GM10266 (cell line): Measurements from ENCODE around the gene AMH.

ENCODE experiments used
- DNase-seq: peaks from one replicate; pipeline ENCODE4 v3.0.0; 2012; ENCODE audit errors: extremely low spot score
- CTCF ChIP-seq: IDR thresholded peaks from 2 replicates; pipeline ENCODE4 v1.5.1; 2012; ENCODE audit warnings: mild to moderate bottlenecking, low read depth; ENCODE audit not compliant: control insufficient read depth, insufficient read depth; ENCODE audit errors: missing control alignments

Gene AMH

GRCh38 chr19:2237869-2238153, 11.3 kb upstream of the AMH start:
- no peak for DNase-seq
- no peak for TF ChIP-seq CTCF

DNA sequence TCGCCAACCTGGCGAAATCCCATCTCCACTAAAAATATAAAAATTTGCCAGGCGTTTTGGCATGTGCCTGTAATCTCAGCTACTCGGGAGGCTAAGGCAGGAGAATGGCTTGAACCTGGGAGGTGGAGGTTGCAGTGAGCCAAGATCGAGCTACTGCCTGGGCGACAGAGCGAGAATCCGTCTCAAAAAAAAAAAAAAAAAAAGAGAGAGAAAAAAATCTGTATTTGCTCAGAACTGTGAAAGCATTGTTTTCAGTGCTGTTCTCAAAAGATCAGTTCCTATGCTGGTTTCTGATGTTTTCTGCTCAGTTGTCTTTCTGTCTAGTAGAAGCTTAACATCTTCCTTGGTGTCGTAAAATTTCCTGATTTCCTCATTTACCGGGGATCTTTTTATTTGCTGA, 9.9 kb upstream of the AMH start:
- no peak for TF ChIP-seq CTCF
- DNase-seq: no peak

DNA sequence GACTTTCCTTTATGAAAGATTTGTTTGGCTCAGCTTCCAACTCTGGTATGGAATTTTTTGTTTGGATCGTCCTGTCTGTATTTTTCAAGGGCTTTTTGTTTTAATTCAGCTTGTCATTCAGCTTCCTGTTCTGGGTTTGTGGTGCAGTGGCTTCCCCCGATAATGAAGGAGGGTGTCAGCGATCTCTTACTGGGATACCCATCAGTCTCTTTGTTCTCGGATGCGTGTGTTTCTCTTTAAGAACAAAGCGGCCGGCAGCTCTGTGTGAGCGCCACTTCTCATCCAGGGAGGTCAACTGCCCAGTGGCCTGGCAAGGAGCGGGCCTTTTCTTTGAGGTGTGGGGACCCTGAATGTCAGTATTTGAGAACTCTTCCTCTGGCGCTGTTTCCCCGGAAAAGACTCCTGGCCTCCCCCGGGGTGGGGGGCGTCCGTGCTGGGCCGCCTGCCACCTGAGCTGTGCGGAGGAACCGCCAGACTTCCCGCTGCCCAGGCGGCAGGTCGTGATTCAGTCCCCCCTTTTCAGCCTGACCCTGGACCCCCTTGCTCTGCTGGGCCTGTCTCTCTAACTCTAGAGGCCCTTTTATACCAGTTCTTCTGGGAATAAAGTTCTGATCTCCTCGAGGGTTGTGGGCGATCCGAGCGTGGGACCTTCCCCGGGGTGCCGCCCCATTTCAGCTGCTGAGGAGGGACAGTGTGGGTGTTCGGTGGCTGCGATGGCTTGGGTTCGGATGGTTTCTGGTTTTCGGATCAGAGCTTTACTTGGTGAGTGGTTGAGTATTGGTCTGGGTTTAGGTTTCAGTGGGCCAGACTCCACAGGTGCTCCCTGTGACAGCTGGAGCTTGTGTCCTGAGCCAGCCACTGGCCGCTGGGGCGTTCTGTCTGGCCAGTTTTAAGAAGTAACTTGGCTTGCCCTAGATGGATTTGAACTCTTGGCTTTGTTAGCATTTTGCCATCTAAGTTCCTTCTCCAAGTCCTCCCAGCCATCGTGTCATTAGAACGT, 9.1 kb upstream of the AMH start:
- no peak for DNase-seq
- no peak for TF ChIP-seq CTCF

DNA sequence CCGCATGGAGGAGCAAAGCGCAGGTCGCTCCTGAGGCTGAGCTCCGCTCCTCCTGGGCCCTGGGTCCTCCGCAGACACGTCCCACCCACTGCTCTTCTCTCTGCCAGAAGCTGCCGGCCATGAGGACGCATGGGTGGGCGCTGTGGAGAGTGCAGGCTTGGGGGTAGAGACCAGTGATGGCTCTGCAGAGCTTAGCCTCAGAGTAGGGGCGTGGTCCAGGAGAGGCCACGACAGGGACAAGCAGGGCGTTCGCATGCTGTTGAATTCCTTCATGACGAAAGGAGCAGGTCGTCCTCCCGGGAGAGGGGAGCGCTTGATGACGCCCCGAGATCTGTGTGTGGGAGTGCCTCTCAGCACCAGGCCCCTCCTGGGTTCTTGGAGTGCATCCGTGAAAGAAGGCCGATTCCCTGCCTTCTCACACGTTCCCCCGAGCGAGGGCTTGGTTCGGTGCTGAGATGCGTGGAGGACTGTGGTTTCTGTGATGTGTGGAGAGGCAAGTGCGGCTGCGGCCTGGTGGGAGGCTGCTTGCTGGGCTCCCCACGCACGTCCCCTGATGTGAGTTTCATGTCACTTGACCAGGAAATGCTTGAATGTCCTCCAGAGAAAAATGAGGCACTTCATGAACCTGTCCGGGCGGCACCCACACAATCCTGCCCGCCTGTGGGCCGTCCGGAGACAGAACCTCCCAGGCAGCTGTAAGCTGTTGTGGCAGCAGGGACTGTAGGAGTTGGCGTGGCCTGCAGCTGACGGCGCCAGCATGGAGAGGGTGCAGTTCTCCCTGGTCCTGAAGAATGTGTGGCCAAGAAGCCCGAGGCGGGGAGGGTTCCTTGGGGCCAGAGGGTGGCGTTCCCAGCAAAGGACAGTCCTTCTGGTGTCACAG, 8.0 kb upstream of the AMH start:
- DNase-seq: no peak

GRCh38 chr19:2242092-2242537, 7.0 kb upstream of the AMH start:
- no peak for TF ChIP-seq CTCF
- DNase-seq: no peak

More for the DNA sequence above, 8.0 kb upstream of the AMH start:
- TF ChIP-seq CTCF: no peak

- no peak for DNase-seq
- no peak for TF ChIP-seq CTCF
Observed at GRCh38 chr19:2242816-2243215, 6.3 kb upstream of the AMH start.
